A673 (cell line): ENCODE data around the gene MEIKIN.

ENCODE experiments used
- EZH2 ChIP-seq: fragments of 200-600 bp; sonication (generic); IDR thresholded peaks from 2 replicates; pipeline ENCODE4 v1.6.1; 2017; ENCODE audit warnings: borderline replicate concordance, low read depth, mild to moderate bottlenecking, mixed read lengths, antibody characterized with exemption, low read length; ENCODE audit not compliant: poor library complexity, severe bottlenecking
- TF ChIP-seq, protein P1 (sequence below): fragments of 300-800, 200-600 bp; sonication (generic); conservative IDR thresholded peaks from 2 replicates; pipeline ENCODE4 v1.5.1; 2017; ENCODE audit warnings: low read depth, mild to moderate bottlenecking, antibody characterized with exemption, low read length, moderate library complexity, mixed read lengths

GRCh38 chr5:131824631-131825030, 120.8 kb downstream of the MEIKIN start:
- TF ChIP-seq, protein P1, sequence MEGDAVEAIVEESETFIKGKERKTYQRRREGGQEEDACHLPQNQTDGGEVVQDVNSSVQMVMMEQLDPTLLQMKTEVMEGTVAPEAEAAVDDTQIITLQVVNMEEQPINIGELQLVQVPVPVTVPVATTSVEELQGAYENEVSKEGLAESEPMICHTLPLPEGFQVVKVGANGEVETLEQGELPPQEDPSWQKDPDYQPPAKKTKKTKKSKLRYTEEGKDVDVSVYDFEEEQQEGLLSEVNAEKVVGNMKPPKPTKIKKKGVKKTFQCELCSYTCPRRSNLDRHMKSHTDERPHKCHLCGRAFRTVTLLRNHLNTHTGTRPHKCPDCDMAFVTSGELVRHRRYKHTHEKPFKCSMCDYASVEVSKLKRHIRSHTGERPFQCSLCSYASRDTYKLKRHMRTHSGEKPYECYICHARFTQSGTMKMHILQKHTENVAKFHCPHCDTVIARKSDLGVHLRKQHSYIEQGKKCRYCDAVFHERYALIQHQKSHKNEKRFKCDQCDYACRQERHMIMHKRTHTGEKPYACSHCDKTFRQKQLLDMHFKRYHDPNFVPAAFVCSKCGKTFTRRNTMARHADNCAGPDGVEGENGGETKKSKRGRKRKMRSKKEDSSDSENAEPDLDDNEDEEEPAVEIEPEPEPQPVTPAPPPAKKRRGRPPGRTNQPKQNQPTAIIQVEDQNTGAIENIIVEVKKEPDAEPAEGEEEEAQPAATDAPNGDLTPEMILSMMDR, result no peak
- TF ChIP-seq EZH2, result no peak
